ENCODE measurements around the gene HBS1L. TPM values are rescaled to one million over a fixed set of nuclear protein-coding genes. Genes with fewer than 3 reads are reported as not detected.

Gene HBS1L
- total and polyA plus RNA-seq, 10 of the 15 experiments (the other 5 are each of a cell fraction or from before 2014, with no cell fraction given), result 58.7 to 142 (median 78.8) TPM

- ATAC-seq (no peak; the same call in 2 of the 3 replicates), FAIRE-seq (no peak), DNase-seq (ENCODE audit: low read depth, low spot score) (no peak)
- Histone ChIP-seq H3K36me3 (ENCODE audit: control insufficient read depth in 2 of 2, insufficient read depth in 2 of 2, low read length in 1 of 2) (no peaks in the 10 kb centered on the region), H3K27ac (ENCODE audit: control insufficient read depth, insufficient read depth) (no peak overlapping the region), H3K4me2 (ENCODE audit: control insufficient read depth, insufficient read depth) (no peak overlapping the region), H3K27me3 (replicated peaks in 1 of 2; ENCODE audit: control insufficient read depth in 2 of 2, insufficient read depth in 2 of 2, low read length in 1 of 2) (no peaks in the 10 kb centered on the region), H3K9me3 (replicated peaks; ENCODE audit: control insufficient read depth, insufficient read depth, low read length) (no peaks in the 10 kb centered on the region), H2AFZ (ENCODE audit: control insufficient read depth, low read depth, low read length) (no peak overlapping the region), H3K79me2 (ENCODE audit: control insufficient read depth, insufficient read depth, low read length) (no peaks in the 10 kb centered on the region), H3K9ac (ENCODE audit: control insufficient read depth, insufficient read depth, low read length) (no peak overlapping the region), H4K20me1 (ENCODE audit: control insufficient read depth, insufficient read depth) (no peaks in the 10 kb centered on the region), H3K4me3 (no peak overlapping the region), H3K4me1 (ENCODE audit: control insufficient read depth, insufficient read depth, low read length) (no peaks in the 10 kb centered on the region)
- over 99% methylated on average over 4 of the region's 4 CpGs for WGBS (ENCODE audit: insufficient coverage, insufficient replicate concordance, low lambda C conversion rate, missing lambda C conversion rate)
- intact Hi-C loops (cut with micrococcal nuclease; ENCODE audit: unreplicated experiment), result loop anchor here (10.0 kb wide), 1 partner anchor 480 kb away; no protein-coding TSS in a partner anchor
- in situ Hi-C loops (cut with MboI), result no loop called here
- SMC1A ChIA-PET (ENCODE audit: uncharacterized antibody, unreplicated experiment), result interaction anchor here (1.2 kb wide), 1 partner anchor 14 kb away, joined by 4 read pairs; no protein-coding TSS in a partner anchor
- CTCF ChIA-PET, result interaction anchor here (1.0 kb wide), 1 partner anchor 16 kb away, joined by 3 read pairs; no protein-coding TSS in a partner anchor
- no TSS peak for BruUV-seq (replicated peaks)
- POLR2A ChIA-PET, result no interaction called here
- TF ChIP-seq SREBF1 (IDR thresholded peaks at IDR 0.05; ENCODE audit: low read length) (no peak), RUNX3 (IDR thresholded peaks at IDR 0.05; ENCODE audit: low read length) (no peak), ATF7 (IDR thresholded peaks at IDR 0.05; ENCODE audit: low read depth) (no peak), USF2 (IDR thresholded peaks at IDR 0.05; ENCODE audit: borderline replicate concordance, low read depth, low read length) (no peak), NR2C2 (IDR thresholded peaks at IDR 0.05; ENCODE audit: borderline replicate concordance, control insufficient read depth, insufficient read length, low read depth) (no peak), IRF5 (IDR thresholded peaks at IDR 0.05; ENCODE audit: borderline replicate concordance) (no peak), BCL3 (IDR thresholded peaks at IDR 0.05; ENCODE audit: borderline replicate concordance, insufficient read depth, low read depth, low read length, poor library complexity, severe bottlenecking) (no peak), MEF2B (IDR thresholded peaks at IDR 0.05; ENCODE audit: partially characterized antibody, poor library complexity, severe bottlenecking) (no peak)
- RAD21 ChIA-PET (ENCODE audit: unreplicated experiment), result no interaction called here
Observed at GRCh38 chr6:134954272-134955000, 100.2 kb downstream of the HBS1L start.

Measured in GM12878 (cell line).